GM21619 (cell line): ENCODE measurements around the gene IQCH.

Source experiments
- ATAC-seq: cut with Tn5 transposase; IDR thresholded peaks from one replicate; pipeline ENCODE4 v1.9.1; 2021; ENCODE audit not compliant: unreplicated experiment

IQCH gene

GRCh38 chr15:67481680-67482079 lies 227.1 kb downstream of the IQCH start:
- no peak for ATAC-seq

GRCh38 chr15:67495585-67495984 lies 241.0 kb downstream of the IQCH start:
- no peak for ATAC-seq

GRCh38 chr15:67501177-67501835 lies 246.7 kb downstream of the IQCH start:
- no peak for ATAC-seq

- ATAC-seq, result no peak
Measured at GRCh38 chr15:67501836-67502461, 247.4 kb downstream of the IQCH start.

GRCh38 chr15:67504056-67504455 lies 249.5 kb downstream of the IQCH start:
- ATAC-seq, result no peak

- ATAC-seq, result no peak
Measured at GRCh38 chr15:67504796-67505195, 250.2 kb downstream of the IQCH start.

- ATAC-seq, result no peak
Measured at GRCh38 chr15:67505675-67506572, 251.3 kb downstream of the IQCH start.

GRCh38 chr15:67506775-67507747 lies 252.5 kb downstream of the IQCH start:
- no peak for ATAC-seq

GRCh38 chr15:67508407-67508806 lies 253.8 kb downstream of the IQCH start:
- no peak for ATAC-seq

GRCh38 chr15:67509918-67510317 lies 255.3 kb downstream of the IQCH start:
- no peak for ATAC-seq

- no peak for ATAC-seq
Measured at GRCh38 chr15:67510597-67511190, 256.1 kb downstream of the IQCH start.

GRCh38 chr15:67511606-67512005 lies 257.0 kb downstream of the IQCH start:
- ATAC-seq, result no peak

GRCh38 chr15:67512140-67512539 lies 257.6 kb downstream of the IQCH start:
- no peak for ATAC-seq

- no peak for ATAC-seq
Measured at GRCh38 chr15:67512933-67513714, 258.5 kb downstream of the IQCH start.

GRCh38 chr15:67515090-67515489 lies 260.5 kb downstream of the IQCH start:
- ATAC-seq, result no peak

GRCh38 chr15:67515557-67515956 lies 261.0 kb downstream of the IQCH start:
- no peak for ATAC-seq

- ATAC-seq, result peak; percentile 9
Measured at GRCh38 chr15:67520321-67521028, 265.9 kb downstream of the IQCH start.

GRCh38 chr15:67521029-67521782 lies 266.6 kb downstream of the IQCH start, which contains the start of gene C15orf61:
Gene C15orf61, plus strand, starts transcription at chr15:67521131. Its CDS starts 118 bp downstream, at chr15:67521249.
- peak; percentile 75 for ATAC-seq
